Measurements from ENCODE around the gene FRRS1.
A peak's percentile ranks its signal among the peaks of the same experiment; 100 is the strongest.

The FRRS1 gene

GRCh38 chr1:99700020-99700419 lies 66.4 kb downstream of the FRRS1 start:
- DNase-seq (ENCODE audit: low read depth), result no peak
- no peak overlapping the region for H3K4me3 ChIP-seq (ENCODE audit: low read depth, low read length)
- TF ChIP-seq POLR2A (IDR thresholded peaks at IDR 0.05; ENCODE audit: extremely low read depth, insufficient read length), result no peak
- TF ChIP-seq, protein P1, sequence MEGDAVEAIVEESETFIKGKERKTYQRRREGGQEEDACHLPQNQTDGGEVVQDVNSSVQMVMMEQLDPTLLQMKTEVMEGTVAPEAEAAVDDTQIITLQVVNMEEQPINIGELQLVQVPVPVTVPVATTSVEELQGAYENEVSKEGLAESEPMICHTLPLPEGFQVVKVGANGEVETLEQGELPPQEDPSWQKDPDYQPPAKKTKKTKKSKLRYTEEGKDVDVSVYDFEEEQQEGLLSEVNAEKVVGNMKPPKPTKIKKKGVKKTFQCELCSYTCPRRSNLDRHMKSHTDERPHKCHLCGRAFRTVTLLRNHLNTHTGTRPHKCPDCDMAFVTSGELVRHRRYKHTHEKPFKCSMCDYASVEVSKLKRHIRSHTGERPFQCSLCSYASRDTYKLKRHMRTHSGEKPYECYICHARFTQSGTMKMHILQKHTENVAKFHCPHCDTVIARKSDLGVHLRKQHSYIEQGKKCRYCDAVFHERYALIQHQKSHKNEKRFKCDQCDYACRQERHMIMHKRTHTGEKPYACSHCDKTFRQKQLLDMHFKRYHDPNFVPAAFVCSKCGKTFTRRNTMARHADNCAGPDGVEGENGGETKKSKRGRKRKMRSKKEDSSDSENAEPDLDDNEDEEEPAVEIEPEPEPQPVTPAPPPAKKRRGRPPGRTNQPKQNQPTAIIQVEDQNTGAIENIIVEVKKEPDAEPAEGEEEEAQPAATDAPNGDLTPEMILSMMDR (IDR thresholded peaks at IDR 0.05; ENCODE audit: low read depth, low read length), result no peak
- TF ChIP-seq, protein P2, sequence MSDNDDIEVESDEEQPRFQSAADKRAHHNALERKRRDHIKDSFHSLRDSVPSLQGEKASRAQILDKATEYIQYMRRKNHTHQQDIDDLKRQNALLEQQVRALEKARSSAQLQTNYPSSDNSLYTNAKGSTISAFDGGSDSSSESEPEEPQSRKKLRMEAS (IDR thresholded peaks at IDR 0.05; ENCODE audit: low read depth, low read length), result no peak
- no peak for TF ChIP-seq MYC (IDR thresholded peaks at IDR 0.05; ENCODE audit: low read depth, low read length)

GRCh38 chr1:99697580-99697979 lies 68.9 kb downstream of the FRRS1 start:
- H3K4me3 ChIP-seq (ENCODE audit: low read depth, low read length), result no peak overlapping the region
- TF ChIP-seq, protein P1 (IDR thresholded peaks at IDR 0.05; ENCODE audit: low read depth, low read length), result no peak
- TF ChIP-seq, protein P2 (IDR thresholded peaks at IDR 0.05; ENCODE audit: low read depth, low read length), result no peak
- TF ChIP-seq MYC (IDR thresholded peaks at IDR 0.05; ENCODE audit: low read depth, low read length), result no peak
- no peak for TF ChIP-seq POLR2A (IDR thresholded peaks at IDR 0.05; ENCODE audit: extremely low read depth, insufficient read length)
- DNase-seq (ENCODE audit: low read depth), result no peak

GRCh38 chr1:99696616-99697015 lies 69.8 kb downstream of the FRRS1 start:
- TF ChIP-seq, protein P2 (IDR thresholded peaks at IDR 0.05; ENCODE audit: low read depth, low read length), result no peak
- TF ChIP-seq POLR2A (IDR thresholded peaks at IDR 0.05; ENCODE audit: extremely low read depth, insufficient read length) (no peak), MYC (IDR thresholded peaks at IDR 0.05; ENCODE audit: low read depth, low read length) (no peak)
- TF ChIP-seq, protein P1 (IDR thresholded peaks at IDR 0.05; ENCODE audit: low read depth, low read length), result no peak
- H3K4me3 ChIP-seq (ENCODE audit: low read depth, low read length), result no peak overlapping the region
- DNase-seq (ENCODE audit: low read depth), result no peak

- no peak overlapping the region for H3K4me3 ChIP-seq (ENCODE audit: low read depth, low read length)
- TF ChIP-seq, protein P2 (IDR thresholded peaks at IDR 0.05; ENCODE audit: low read depth, low read length), result no peak
- DNase-seq (ENCODE audit: low read depth), result no peak
Observed at GRCh38 chr1:99691175-99691574, 75.3 kb downstream of the FRRS1 start.

- DNase-seq (ENCODE audit: low read depth), result peak; percentile 69
- H3K4me3 ChIP-seq (ENCODE audit: low read depth, low read length), result no peak overlapping the region
- TF ChIP-seq, protein P2 (IDR thresholded peaks at IDR 0.05; ENCODE audit: low read depth, low read length), result 0 out of 2 replicates have a peak, but pooled peaks have one; percentile 26
- TF ChIP-seq MYC (IDR thresholded peaks at IDR 0.05; ENCODE audit: low read depth, low read length) (no peak; the same call in 1 of the 2 replicates), POLR2A (IDR thresholded peaks at IDR 0.05; ENCODE audit: extremely low read depth, insufficient read length) (no peak)
- TF ChIP-seq, protein P1 (IDR thresholded peaks at IDR 0.05; ENCODE audit: low read depth, low read length), result peak; percentile 66
Observed at GRCh38 chr1:99685516-99686180, 80.8 kb downstream of the FRRS1 start.

GRCh38 chr1:99682291-99682751 lies 84.1 kb downstream of the FRRS1 start:
- no peak overlapping the region for H3K4me3 ChIP-seq (ENCODE audit: low read depth, low read length)
- no peak for DNase-seq (ENCODE audit: low read depth)
- TF ChIP-seq, protein P1 (IDR thresholded peaks at IDR 0.05; ENCODE audit: low read depth, low read length), result no peak
- TF ChIP-seq MYC (IDR thresholded peaks at IDR 0.05; ENCODE audit: low read depth, low read length) (no peak), POLR2A (IDR thresholded peaks at IDR 0.05; ENCODE audit: extremely low read depth, insufficient read length) (no peak)
- TF ChIP-seq, protein P2 (IDR thresholded peaks at IDR 0.05; ENCODE audit: low read depth, low read length), result no peak
